ENCODE measurements around the gene TSPAN2. TPM values are rescaled to one million over a fixed set of nuclear protein-coding genes. Genes with fewer than 3 reads are reported as not detected.

The TSPAN2 gene
- total and polyA plus RNA-seq, 9 of the 15 experiments (the other 6 are each of a cell fraction or from before 2014, with no cell fraction given), result not detected

- H4K20me1 ChIP-seq (replicated peaks; ENCODE audit: control insufficient read depth, insufficient read depth, low read length), result no peaks in the 10 kb centered on the region
- H3K4me2 ChIP-seq (ENCODE audit: insufficient read depth, low read length), result no peak overlapping the region
- H2AFZ ChIP-seq (ENCODE audit: low read depth, low read length), result no peak overlapping the region
- 0% methylated on average over 2 of the region's 2 CpGs for WGBS (ENCODE audit: insufficient coverage, low coverage, missing lambda C conversion rate)
- DNase-seq (ENCODE audit: extremely low read depth in 1 of 4, low spot score in 3 of 4), result no peak
- CTCF ChIA-PET (ENCODE audit: low intra/inter-chr PET ratio), result no interaction called here
- intact Hi-C loops (cut with micrococcal nuclease), result no loop called here
- FAIRE-seq, result no peak
- no peak for ATAC-seq
- in situ Hi-C loops (cut with MboI), result no loop called here
- no peaks in the 10 kb centered on the region for H3K27me3 ChIP-seq (ENCODE audit: control insufficient read depth in 2 of 2, insufficient read depth in 2 of 2, low read length in 2 of 2)
- H3K36me3 ChIP-seq (ENCODE audit: control insufficient read depth, insufficient read depth, low read length), result no peaks in the 10 kb centered on the region
- H3K9ac ChIP-seq (ENCODE audit: insufficient read depth in 1 of 2, low read depth in 2 of 2, low read length in 2 of 2), result no peak overlapping the region
- no peaks in the 10 kb centered on the region for H3K9me3 ChIP-seq (replicated peaks; ENCODE audit: control insufficient read depth, insufficient read depth, low read depth, low read length)
- no peaks in the 10 kb centered on the region for H3K4me1 ChIP-seq (replicated peaks in 1 of 2; ENCODE audit: control insufficient read depth in 2 of 2, insufficient read depth in 2 of 2, low read length in 2 of 2)
- BruUV-seq (replicated peaks), result no TSS peak
- H3K27ac ChIP-seq (ENCODE audit: extremely low read depth, low read depth, low read length), result no peak overlapping the region
- H3K4me3 ChIP-seq, result no peak overlapping the region
- POLR2A ChIA-PET, result interaction anchor here (0.6 kb wide), 1 partner anchor 8 kb away, joined by 3 read pairs; no protein-coding TSS in a partner anchor
- H3K79me2 ChIP-seq (ENCODE audit: control insufficient read depth, insufficient read depth, low read length), result no peaks in the 10 kb centered on the region
- no peaks in the 10 kb centered on the region for H3K9me1 ChIP-seq (ENCODE audit: control insufficient read depth, insufficient read depth, low read length)
- TF ChIP-seq NR1H2 (CRISPR knock-in tag; IDR thresholded peaks at IDR 0.05), result no peak
- TF ChIP-seq RNF2 (IDR thresholded peaks at IDR 0.05), result no peak
- no peak for TF ChIP-seq STAT5A (IDR thresholded peaks at IDR 0.05; ENCODE audit: borderline replicate concordance, low read length)
- peak; percentile 62 for TF ChIP-seq ATF3 (IDR thresholded peaks at IDR 0.05)
- TF ChIP-seq ATF3 (CRISPR knock-in tag; conservative IDR thresholded peaks at IDR 0.05), result no peak
- no peak for TF ChIP-seq ZKSCAN3 (CRISPR knock-in tag; IDR thresholded peaks at IDR 0.05)
- TF ChIP-seq NELFE (IDR thresholded peaks at IDR 0.05; ENCODE audit: insufficient read depth, insufficient read length), result no peak
- no peak for TF ChIP-seq THRAP3 (IDR thresholded peaks at IDR 0.05; ENCODE audit: borderline replicate concordance)
- no peak for TF ChIP-seq NBN (IDR thresholded peaks at IDR 0.05; ENCODE audit: low read depth)
- TF ChIP-seq CEBPG (CRISPR knock-in tag; IDR thresholded peaks at IDR 0.05), result no peak
- TF ChIP-seq CEBPG (tag; conservative IDR thresholded peaks at IDR 0.05 in 1 of 2, IDR thresholded peaks at IDR 0.05 in 1 of 2), result peak; percentile 13 to 69; a peak in 2 of 4 replicates
- no peak for TF ChIP-seq CREB5 (CRISPR knock-in tag; IDR thresholded peaks at IDR 0.05)
- TF ChIP-seq ERF (CRISPR knock-in tag; IDR thresholded peaks at IDR 0.05), result no peak
- TF ChIP-seq ZNF316 (IDR thresholded peaks at IDR 0.05), result peak; percentile 62
- no peak for TF ChIP-seq NCOA4 (IDR thresholded peaks at IDR 0.05; ENCODE audit: partially characterized antibody)
- no peak for TF ChIP-seq ZNF583 (CRISPR knock-in tag; IDR thresholded peaks at IDR 0.05)
- TF ChIP-seq BACH1 (tag; IDR thresholded peaks at IDR 0.05), result no peak
- TF ChIP-seq MYNN (IDR thresholded peaks at IDR 0.05), result no peak
- no peak for TF ChIP-seq MYNN (CRISPR knock-in tag; IDR thresholded peaks at IDR 0.05)
- no peak for TF ChIP-seq PHB (CRISPR knock-in tag; IDR thresholded peaks at IDR 0.05)
- no peak for TF ChIP-seq BRF2 (IDR thresholded peaks at IDR 0.05; ENCODE audit: borderline replicate concordance, insufficient read depth, insufficient read length)
Observed at GRCh38 chr1:115013792-115014191, 75.5 kb downstream of the TSPAN2 start.

All from K562 (cell line).